K562 (cell line): ENCODE data around the gene NR5A1. TPM values are rescaled to one million over a fixed set of nuclear protein-coding genes. Genes with fewer than 3 reads are reported as not detected.

Source experiments
- ATAC-seq: fragments of 200-7000 bp; cut with Tn5 transposase; 3 replicates; pipeline ENCODE4 v1.9.1; 2020; ENCODE audit warnings: moderate library complexity
- BruUV-seq: library from RNA; stranded (reverse); fragments of 400-500 nt; replicated peaks from 2 replicates; lab custom pipeline; 2021; lab: Mats Ljungman, UMichigan
- CTCF ChIA-PET: fragments of 300-600 bp; formaldehyde crosslinking; extraction: SDS; loops from one replicate; lab custom pipeline; 2021; ENCODE audit warnings: low intra/inter-chr PET ratio; lab: Yijun Ruan, JAX
- POLR2A ChIA-PET: fragments of 300-600, 350-650 bp; sonication (Branson Sonifier 250); formaldehyde crosslinking; extraction: SDS; loops from one replicate; lab custom pipeline; 2021; ENCODE audit warnings: antibody characterized with exemption, inconsistent platforms; lab: Yijun Ruan, JAX
- DNase-seq, 4 experiments: peaks; one replicate each; pipeline versions ENCODE4 v3.0.0 to v3.0.0-alpha.2; 2011 to 2018; ENCODE audit warnings: low spot score in 3 of 4, mixed read lengths in 3 of 4; ENCODE audit errors: extremely low read depth in 1 of 4
- FAIRE-seq: peaks from 2 replicates; lab custom pipeline; 2011; peaks lifted over from hg19 to GRCh38; lab: Jason Lieb, UNC
- H2AFZ ChIP-seq: 2 replicates; pipeline ENCODE4 v1.6.0; 2011; ENCODE audit warnings: low read depth, low read length, control low read depth, inconsistent platforms
- H3K27ac ChIP-seq: fragments of 200-600 bp; 3 replicates; pipeline ENCODE4 v1.8.0; 2011; ENCODE audit warnings: low read depth, mild to moderate bottlenecking, control low read depth, inconsistent platforms, low read length, moderate library complexity, mixed read lengths; ENCODE audit errors: extremely low read depth
- H3K27me3 ChIP-seq, 2 experiments: fragments of 300-600 bp in 1 of 2; 2 replicates in 1 of 2; 3 replicates in 1 of 2; pipeline versions ENCODE4 v1.6.0 to v1.8.0; 2011; ENCODE audit warnings: inconsistent platforms in 2 of 2, low read length in 2 of 2, mild to moderate bottlenecking in 1 of 2, mixed read lengths in 1 of 2, moderate library complexity in 1 of 2; ENCODE audit not compliant: control insufficient read depth in 2 of 2, insufficient read depth in 2 of 2
- H3K36me3 ChIP-seq: fragments of 300-600 bp; 3 replicates; pipeline ENCODE4 v1.8.0; 2011; ENCODE audit warnings: mild to moderate bottlenecking, low read length, inconsistent platforms; ENCODE audit not compliant: control insufficient read depth, insufficient read depth
- H3K4me1 ChIP-seq, 2 experiments: fragments of 200-600 bp in 1 of 2; replicated peaks in 1 of 2; 2 replicates in 1 of 2; 3 replicates in 1 of 2; pipeline versions ENCODE4 v1.5.1 to v1.8.0; 2011; ENCODE audit warnings: inconsistent platforms in 2 of 2, low read length in 2 of 2, mild to moderate bottlenecking in 1 of 2, mixed read lengths in 1 of 2, moderate library complexity in 1 of 2; ENCODE audit not compliant: control insufficient read depth in 2 of 2, insufficient read depth in 2 of 2
- H3K4me2 ChIP-seq: 2 replicates; pipeline ENCODE4 v1.6.1; 2011; ENCODE audit warnings: low read length, control low read depth, inconsistent platforms, mixed read lengths; ENCODE audit not compliant: insufficient read depth
- H3K4me3 ChIP-seq: fragments of 200-600 bp; sonication (generic), shearing (Covaris generic); 2 replicates; pipeline ENCODE4 v1.5.1; 2016; ENCODE audit warnings: control low read depth, inconsistent platforms
- H3K79me2 ChIP-seq: fragments of 200-600 bp; 3 replicates; pipeline ENCODE4 v1.8.0; 2011; ENCODE audit warnings: low read length, inconsistent platforms; ENCODE audit not compliant: control insufficient read depth, insufficient read depth
- H3K9ac ChIP-seq, 2 experiments: 2 replicates each; pipeline versions ENCODE4 v1.6.0 to v1.6.1; 2011; ENCODE audit warnings: low read depth in 2 of 2, low read length in 2 of 2, control low read depth in 1 of 2, inconsistent platforms in 1 of 2, mild to moderate bottlenecking in 1 of 2, mixed read lengths in 1 of 2; ENCODE audit not compliant: insufficient read depth in 1 of 2
- H3K9me1 ChIP-seq: one replicate; pipeline ENCODE4 v1.6.0; 2011; ENCODE audit warnings: inconsistent platforms, mild to moderate bottlenecking, low read length, moderate library complexity; ENCODE audit not compliant: control insufficient read depth, insufficient read depth
- H3K9me3 ChIP-seq: replicated peaks from 2 replicates; pipeline ENCODE4 v1.5.1; 2011; ENCODE audit warnings: low read depth, low read length, inconsistent platforms; ENCODE audit not compliant: control insufficient read depth, insufficient read depth
- H4K20me1 ChIP-seq: replicated peaks from 2 replicates; pipeline ENCODE4 v1.6.1; 2011; ENCODE audit warnings: low read length, inconsistent platforms, mixed read lengths; ENCODE audit not compliant: control insufficient read depth, insufficient read depth
- ARID3A ChIP-seq: IDR thresholded peaks from 2 replicates; pipeline ENCODE4 v1.6.1; 2012; ENCODE audit warnings: low read depth, low read length, improper control_type of control experiment, borderline replicate concordance
- IRF1 ChIP-seq: sonication (generic); formaldehyde crosslinking; IDR thresholded peaks from 2 replicates; pipeline ENCODE4 v1.8.0; 2022; ENCODE audit warnings: missing genetic modification reagents, mild to moderate bottlenecking, borderline replicate concordance
- MAX ChIP-seq: sonication (generic); formaldehyde crosslinking; IDR thresholded peaks from 2 replicates; pipeline ENCODE4 v1.9.0; 2022; ENCODE audit warnings: mild to moderate bottlenecking, missing genetic modification reagents
- PRDM10 ChIP-seq: fragments of 450-650 bp; IDR thresholded peaks from 2 replicates; pipeline ENCODE4 v1.6.1; 2018; ENCODE audit not compliant: partially characterized antibody
- PYGO2 ChIP-seq: fragments of 450-650 bp; IDR thresholded peaks from 2 replicates; pipeline ENCODE4 v1.6.1; 2016; ENCODE audit warnings: mild to moderate bottlenecking, missing genetic modification characterization, moderate library complexity, missing compliant biosample characterization
- SPI1 ChIP-seq: IDR thresholded peaks from 2 replicates; pipeline ENCODE4 v1.6.1; 2011; ENCODE audit warnings: low read depth, low read length, control low read depth, borderline replicate concordance
- SUPT5H ChIP-seq: fragments of 450-650 bp; IDR thresholded peaks from 2 replicates; pipeline ENCODE4 v1.6.1; 2016
- ZNF121 ChIP-seq: sonication (generic); formaldehyde crosslinking; conservative IDR thresholded peaks from 2 replicates; pipeline ENCODE4 v1.8.0; 2022; ENCODE audit warnings: missing genetic modification reagents
- ZNF398 ChIP-seq: fragments of 250-450 bp; sonication (Bioruptor Pico); IDR thresholded peaks from 2 replicates; pipeline ENCODE4 v1.8.0; 2021; ENCODE audit warnings: moderate library complexity, mild to moderate bottlenecking, inconsistent platforms
- WGBS: fragments of 100-300 bp; shearing (Covaris generic); methylation state at CpG from one replicate; pipeline ENCODE4 v1.1.6; 2016; ENCODE audit warnings: low coverage, mixed read lengths; ENCODE audit not compliant: insufficient coverage; ENCODE audit errors: missing lambda C conversion rate; 5-methylcytosine and 5-hydroxymethylcytosine counted together
- in situ Hi-C: fragments of 300-500 bp; cut with MboI; formaldehyde crosslinking; loops from 4 replicates; pipeline ENCODE4 v1.15.0; 2018; ENCODE audit warnings: inconsistent platforms, mixed read lengths
- intact Hi-C: fragments of 100-400 bp; cut with micrococcal nuclease; formaldehyde crosslinking; loops from 2 replicates; pipeline ENCODE4 v1.14.2; 2022
- polyA plus RNA-seq, 8 experiments: library from polyadenylated mRNA; depleted of rRNA in 4 of 8; stranded (reverse) in 5 of 8; unstranded in 3 of 8; fragments of >200 nt; fragmentation: Nextera tagmentation in 2 of 8; fragmentation: Illumina TruSeq in 1 of 8; extraction: Ambion mirVana in 2 of 8; extraction: Trizol in 1 of 8; gene quantifications; 2 replicates each; pipeline versions ENCODE4 v1.2.1 to v1.2.3, GENCODE V29; 2011 to 2014; ENCODE audit warnings: inconsistent platforms in 1 of 8, missing spikeins in 1 of 8
- total RNA-seq, 7 experiments: library from RNA; depleted of rRNA in 6 of 7; stranded (reverse); fragments of >200 nt in 6 of 7; fragmentation: Illumina TruSeq in 2 of 7; extraction: Trizol in 2 of 7; gene quantifications; 2 replicates each; pipeline versions ENCODE4 v1.2.1 to v1.2.3, GENCODE V29; 2011 to 2021; ENCODE audit warnings: low replicate concordance in 1 of 7

The NR5A1 gene
- total and polyA plus RNA-seq, 9 of the 15 experiments (the other 6 are each of a cell fraction or from before 2014, with no cell fraction given): 0.11 to 0.32 (median 0.20) TPM; not detected in 6

- no peaks in the 10 kb centered on the region for H3K36me3 ChIP-seq
- H4K20me1 ChIP-seq: 0 out of 2 replicates have a peak, but pooled peaks cover 3% of the 10 kb centered on the region
- no peaks in the 10 kb centered on the region for H3K9me1 ChIP-seq
- no peak for FAIRE-seq
- peaks cover 19 to 51% of the 10 kb centered on the region in 2 experiments; a peak in 4 of 5 replicates for H3K27me3 ChIP-seq
- H3K27ac ChIP-seq: no peak overlapping the region
- H3K4me1 ChIP-seq: peaks cover 0 to 21% of the 10 kb centered on the region in 2 experiments; a peak in 3 of 5 replicates
- no peaks in the 10 kb centered on the region; the same call in 1 of the 2 replicates for H3K9me3 ChIP-seq
- TF ChIP-seq SPI1 (peak; percentile 94), ZNF398 (CRISPR knock-in tag) (no peak), ARID3A (no peak), PYGO2 (tag) (no peak), IRF1 (CRISPR knock-in tag) (no peak), ZNF121 (CRISPR knock-in tag) (no peak), PRDM10 (no peak), SUPT5H (no peak), MAX (CRISPR knock-in tag) (peak; percentile 38)
- TF ChIP-seq, all 486 proteins: peak for 2
- Histone ChIP-seq H3K4me2 (no peak overlapping the region), H3K9ac (no peak overlapping the region), H2AFZ (no peak overlapping the region), H3K79me2 (no peaks in the 10 kb centered on the region), H3K4me3 (no peak overlapping the region)
- no TSS peak for BruUV-seq
- intact Hi-C loops (no loop called here), in situ Hi-C loops (no loop called here)
- ATAC-seq: no peak
- WGBS: 21% methylated on average over 14 of the region's 19 CpGs
- CTCF ChIA-PET: no interaction called here
- POLR2A ChIA-PET: interaction anchor here (0.7 kb wide), 1 partner anchor 353 kb away, joined by 3 read pairs; no protein-coding TSS in a partner anchor
- DNase-seq: no peak
Measured at GRCh38 chr9:124468061-124468740, 39.0 kb downstream of the NR5A1 start.
